ENCODE results near the gene TBC1D22A.

Gene TBC1D22A

GRCh38 chr22:47005506-47006408 lies 243.3 kb downstream of the TBC1D22A start:
- in situ Hi-C loops (cut with HindIII; ENCODE audit: low pct_ligation_motif_present, low sequenced_read_pairs): no loop called here
- Histone ChIP-seq H3K36me3 (replicated peaks) (peaks cover 5% of the 10 kb centered on the region), H3K27me3 (replicated peaks) (no peaks in the 10 kb centered on the region), H3K27ac (no peak overlapping the region), H3K4me3 (ENCODE audit: low read depth, low read length) (no peak overlapping the region)
- DNase-seq: no peak
- no peak for TF ChIP-seq CTCF (IDR thresholded peaks at IDR 0.05; ENCODE audit: low read depth, low read length, missing control alignments)

GRCh38 chr22:47006433-47006832 lies 244.0 kb downstream of the TBC1D22A start:
- Histone ChIP-seq H3K36me3 (replicated peaks) (peaks cover 5% of the 10 kb centered on the region), H3K4me3 (ENCODE audit: low read depth, low read length) (no peak overlapping the region), H3K27ac (no peak overlapping the region), H3K27me3 (replicated peaks) (no peaks in the 10 kb centered on the region)
- in situ Hi-C loops (cut with HindIII; ENCODE audit: low pct_ligation_motif_present, low sequenced_read_pairs): no loop called here
- no peak for TF ChIP-seq CTCF (IDR thresholded peaks at IDR 0.05; ENCODE audit: low read depth, low read length, missing control alignments)
- DNase-seq: no peak

GRCh38 chr22:47006869-47007268 lies 244.4 kb downstream of the TBC1D22A start:
- peaks cover 5% of the 10 kb centered on the region for H3K36me3 ChIP-seq (replicated peaks)

GRCh38 chr22:47007496-47007895 lies 245.0 kb downstream of the TBC1D22A start:
- no peak overlapping the region for H3K4me3 ChIP-seq (ENCODE audit: low read depth, low read length)
- H3K27me3 ChIP-seq (replicated peaks): no peaks in the 10 kb centered on the region
- in situ Hi-C loops (cut with HindIII; ENCODE audit: low pct_ligation_motif_present, low sequenced_read_pairs): no loop called here
- H3K27ac ChIP-seq: no peak overlapping the region
- TF ChIP-seq CTCF (IDR thresholded peaks at IDR 0.05; ENCODE audit: low read depth, low read length, missing control alignments): no peak
- DNase-seq: no peak
- peaks cover 5% of the 10 kb centered on the region for H3K36me3 ChIP-seq (replicated peaks)

More at GRCh38 chr22:47006869-47007268, 244.4 kb downstream of the TBC1D22A start:
- no peak overlapping the region for H3K4me3 ChIP-seq (ENCODE audit: low read depth, low read length)
- H3K27me3 ChIP-seq (replicated peaks): no peaks in the 10 kb centered on the region
- H3K27ac ChIP-seq: no peak overlapping the region
- in situ Hi-C loops (cut with HindIII; ENCODE audit: low pct_ligation_motif_present, low sequenced_read_pairs): no loop called here
- no peak for DNase-seq
- TF ChIP-seq CTCF (IDR thresholded peaks at IDR 0.05; ENCODE audit: low read depth, low read length, missing control alignments): no peak

GRCh38 chr22:47008208-47008885 lies 245.9 kb downstream of the TBC1D22A start:
- Histone ChIP-seq H3K4me3 (ENCODE audit: low read depth, low read length) (no peak overlapping the region), H3K36me3 (replicated peaks) (peaks cover 5% of the 10 kb centered on the region), H3K27ac (no peak overlapping the region), H3K27me3 (replicated peaks) (no peaks in the 10 kb centered on the region)
- no peak for TF ChIP-seq CTCF (IDR thresholded peaks at IDR 0.05; ENCODE audit: low read depth, low read length, missing control alignments)
- in situ Hi-C loops (cut with HindIII; ENCODE audit: low pct_ligation_motif_present, low sequenced_read_pairs): no loop called here
- DNase-seq: no peak
